ENCODE results near the gene UBE2QL1. TPM values are rescaled to one million over a fixed set of nuclear protein-coding genes. Genes with fewer than 3 reads are reported as not detected.

The UBE2QL1 gene
- total RNA-seq, 2 experiments from 2014 or later, result not detected

DNA sequence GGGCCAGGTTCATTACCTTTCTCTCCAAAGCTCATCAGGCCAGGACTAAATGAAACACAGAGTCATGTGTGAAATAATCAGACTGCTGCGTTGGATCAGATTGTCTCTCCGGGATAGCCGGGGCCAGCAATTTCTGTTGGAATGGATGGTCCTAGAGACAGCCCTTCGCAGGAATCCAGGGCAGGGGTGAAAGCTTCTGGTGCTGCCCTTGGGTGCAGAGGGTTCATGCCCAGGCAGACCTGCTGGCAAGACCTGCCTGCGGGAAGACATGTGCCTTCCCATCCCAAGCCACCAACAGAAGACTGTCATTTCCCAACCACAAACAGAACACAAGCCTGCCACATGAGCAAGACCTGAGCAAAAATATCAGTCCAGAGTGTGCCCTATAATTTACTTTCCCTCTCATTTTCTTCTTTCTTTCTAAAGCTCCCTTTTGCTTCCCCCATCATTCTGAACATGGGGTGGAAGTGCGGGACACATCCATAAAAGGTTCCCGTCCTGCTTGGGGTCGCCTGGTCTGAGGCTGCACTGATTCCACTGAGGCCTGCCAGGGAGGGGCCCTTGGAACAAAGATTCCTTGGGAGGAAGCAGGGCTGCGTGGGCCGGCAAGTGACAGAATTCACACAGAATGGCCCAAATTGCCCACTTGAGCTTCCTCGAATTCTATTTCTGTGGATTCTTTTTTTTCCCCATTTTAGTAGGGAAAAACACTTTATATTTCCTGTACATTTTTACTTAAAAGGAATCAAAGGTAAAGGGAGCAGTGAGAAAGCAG, 57.3 kb downstream of the UBE2QL1 start:
- Histone ChIP-seq H3K4me3 (ENCODE audit: low read depth, low read length, poor library complexity, severe bottlenecking) (no peak overlapping the region), H3K4me2 (ENCODE audit: low read length) (no peak overlapping the region), H2AFZ (ENCODE audit: low read length) (no peak overlapping the region), H3K9me2 (ENCODE audit: insufficient read depth, low read length) (no peaks in the 10 kb centered on the region), H4K20me1 (ENCODE audit: insufficient read depth, low read length) (no peaks in the 10 kb centered on the region), H3K4me1 (ENCODE audit: insufficient read depth, low read length, poor library complexity, severe bottlenecking) (no peaks in the 10 kb centered on the region), H3K9me3 (ENCODE audit: low read length) (no peaks in the 10 kb centered on the region), H3K36me3 (ENCODE audit: insufficient read depth, low read length) (no peaks in the 10 kb centered on the region), H3K79me2 (ENCODE audit: insufficient read depth, low read depth, low read length) (no peaks in the 10 kb centered on the region), H3K27ac (ENCODE audit: low read depth, low read length, poor library complexity, severe bottlenecking) (no peak overlapping the region)
- TF ChIP-seq EZH2phosphoT487 (IDR thresholded peaks at IDR 0.05; ENCODE audit: borderline replicate concordance, low read depth, low read length) (no peak), CTCF (conservative IDR thresholded peaks at IDR 0.05; ENCODE audit: low read length) (no peak)
- no peak for DNase-seq (ENCODE audit: low spot score)
- intact Hi-C loops (cut with micrococcal nuclease; ENCODE audit: unreplicated experiment), result no loop called here
- POLR2A ChIA-PET, result no interaction called here
- CTCF ChIA-PET (ENCODE audit: unreplicated experiment), result no interaction called here
- BruUV-seq (replicated peaks), result no TSS peak

DNA sequence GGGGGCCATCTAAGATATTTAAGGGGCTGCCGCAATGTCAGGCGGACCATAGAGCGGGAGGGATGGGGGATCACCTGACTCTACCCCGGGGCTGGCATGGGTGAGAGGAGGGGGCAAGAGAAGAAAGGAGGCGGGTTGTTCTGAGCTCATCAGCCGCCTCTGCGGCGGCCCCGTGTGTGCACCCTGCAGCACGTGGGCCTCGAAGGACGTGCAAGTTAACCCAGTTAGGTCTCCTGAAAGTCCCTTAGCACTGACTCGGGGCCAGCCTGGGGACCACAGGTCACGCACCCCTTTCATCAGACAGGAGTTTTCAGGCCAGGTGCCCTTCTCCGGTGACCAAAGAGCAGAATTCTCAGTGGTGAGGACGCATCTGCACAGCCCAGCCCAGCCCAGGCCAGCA, 58.0 kb downstream of the UBE2QL1 start:
- Histone ChIP-seq H3K4me3 (ENCODE audit: low read depth, low read length, poor library complexity, severe bottlenecking) (no peak overlapping the region), H3K27ac (ENCODE audit: low read depth, low read length, poor library complexity, severe bottlenecking) (no peak overlapping the region), H3K36me3 (ENCODE audit: insufficient read depth, low read length) (no peaks in the 10 kb centered on the region), H3K79me2 (ENCODE audit: insufficient read depth, low read depth, low read length) (no peaks in the 10 kb centered on the region), H3K4me1 (ENCODE audit: insufficient read depth, low read length, poor library complexity, severe bottlenecking) (no peaks in the 10 kb centered on the region), H2AFZ (ENCODE audit: low read length) (no peak overlapping the region), H3K9me3 (ENCODE audit: low read length) (no peaks in the 10 kb centered on the region), H3K9me2 (ENCODE audit: insufficient read depth, low read length) (no peaks in the 10 kb centered on the region), H4K20me1 (ENCODE audit: insufficient read depth, low read length) (no peaks in the 10 kb centered on the region), H3K4me2 (ENCODE audit: low read length) (no peak overlapping the region)
- BruUV-seq (replicated peaks), result no TSS peak
- intact Hi-C loops (cut with micrococcal nuclease; ENCODE audit: unreplicated experiment), result no loop called here
- no peak for DNase-seq (ENCODE audit: low spot score)
- POLR2A ChIA-PET, result no interaction called here
- no peak for TF ChIP-seq EZH2phosphoT487 (IDR thresholded peaks at IDR 0.05; ENCODE audit: borderline replicate concordance, low read depth, low read length)
- CTCF ChIA-PET (ENCODE audit: unreplicated experiment), result no interaction called here

DNA sequence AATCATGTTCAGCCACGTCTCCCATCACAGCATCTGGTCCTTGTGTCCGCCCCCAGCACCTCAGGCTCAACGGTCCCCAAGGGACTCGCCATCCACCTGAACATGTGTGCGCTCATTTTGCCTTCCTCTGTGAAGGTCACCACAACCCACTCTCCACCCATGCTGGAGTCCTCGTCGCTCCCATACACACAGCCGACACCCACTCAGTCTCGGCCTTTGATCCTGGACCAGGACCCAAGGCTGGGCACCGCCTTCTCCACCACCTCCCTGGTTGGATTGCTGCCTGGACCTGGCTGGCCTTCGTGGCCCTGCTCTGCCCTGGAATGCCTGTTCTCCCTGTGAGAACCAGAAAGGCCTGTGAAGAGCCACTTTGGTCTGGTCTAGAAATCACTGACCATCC, 60.3 kb downstream of the UBE2QL1 start:
- H3K79me2 ChIP-seq (ENCODE audit: insufficient read depth, low read depth, low read length), result no peaks in the 10 kb centered on the region
- ChIA-PET POLR2A (no interaction called here), CTCF (ENCODE audit: unreplicated experiment) (no interaction called here)
- H3K27ac ChIP-seq (ENCODE audit: low read depth, low read length, poor library complexity, severe bottlenecking), result no peak overlapping the region
- H4K20me1 ChIP-seq (ENCODE audit: insufficient read depth, low read length), result no peaks in the 10 kb centered on the region
- H3K4me1 ChIP-seq (ENCODE audit: insufficient read depth, low read length, poor library complexity, severe bottlenecking), result no peaks in the 10 kb centered on the region
- no TSS peak for BruUV-seq (replicated peaks)
- TF ChIP-seq CTCF (conservative IDR thresholded peaks at IDR 0.05; ENCODE audit: low read length), result no peak
- no peak for TF ChIP-seq EZH2phosphoT487 (IDR thresholded peaks at IDR 0.05; ENCODE audit: borderline replicate concordance, low read depth, low read length)
- H3K36me3 ChIP-seq (ENCODE audit: insufficient read depth, low read length), result no peaks in the 10 kb centered on the region
- intact Hi-C loops (cut with micrococcal nuclease; ENCODE audit: unreplicated experiment), result no loop called here
- no peak for DNase-seq (ENCODE audit: low spot score)
- H3K4me3 ChIP-seq (ENCODE audit: low read depth, low read length, poor library complexity, severe bottlenecking), result no peak overlapping the region
- H2AFZ ChIP-seq (ENCODE audit: low read length), result no peak overlapping the region
- H3K9me3 ChIP-seq (ENCODE audit: low read length), result no peaks in the 10 kb centered on the region
- H3K4me2 ChIP-seq (ENCODE audit: low read length), result no peak overlapping the region
- no peaks in the 10 kb centered on the region for H3K9me2 ChIP-seq (ENCODE audit: insufficient read depth, low read length)
